Esophagus (tissue), 2 donors: ENCODE measurements around the gene RARB. TPM values are rescaled to one million over a fixed set of nuclear protein-coding genes. Genes with fewer than 3 reads are reported as not detected.

ENCODE experiments used
- H3K27ac ChIP-seq, 2 donors: one replicate each; pipeline ENCODE4 v1.5.1; 2013; ENCODE audit warnings: low read depth in 2 of 2, mild to moderate bottlenecking in 2 of 2, inconsistent platforms in 1 of 2, low read length in 1 of 2, moderate library complexity in 1 of 2
- H3K27me3 ChIP-seq, 2 donors: one replicate each; pipeline ENCODE4 v1.6.1; 2013; ENCODE audit warnings: low read length in 2 of 2, control low read depth in 1 of 2, mild to moderate bottlenecking in 1 of 2; ENCODE audit not compliant: insufficient read depth in 2 of 2, control insufficient read depth in 1 of 2
- H3K36me3 ChIP-seq, 2 donors: one replicate each; pipeline ENCODE4 v1.6.1; 2013; ENCODE audit warnings: low read length in 1 of 2; ENCODE audit not compliant: control insufficient read depth in 2 of 2, insufficient read depth in 2 of 2
- H3K4me1 ChIP-seq, 2 donors: one replicate each; pipeline ENCODE4 v1.6.1; 2013; ENCODE audit warnings: low read length in 1 of 2; ENCODE audit not compliant: control insufficient read depth in 2 of 2, insufficient read depth in 2 of 2
- H3K4me3 ChIP-seq, 2 donors: one replicate each; pipeline ENCODE4 v1.5.1; 2013; ENCODE audit warnings: low read length in 2 of 2, mild to moderate bottlenecking in 2 of 2, low read depth in 1 of 2, moderate library complexity in 1 of 2
- H3K9me3 ChIP-seq, 2 donors: one replicate each; pipeline ENCODE4 v1.6.1; 2013; ENCODE audit warnings: mild to moderate bottlenecking in 2 of 2, low read depth in 1 of 2, low read length in 1 of 2, moderate library complexity in 1 of 2; ENCODE audit not compliant: control insufficient read depth in 2 of 2, insufficient read depth in 1 of 2
- WGBS, 2 donors: extraction: QIAGEN DNeasy Blood & Tissue Kit; methylation state at CpG; one replicate each; pipeline ENCODE4 v1.1.7; 2013; 5-methylcytosine and 5-hydroxymethylcytosine counted together
- polyA plus RNA-seq, 2 donors: library from polyadenylated mRNA; stranded (reverse); fragments of 200-250 nt; gene quantifications; one replicate each; pipeline ENCODE4 v1.2.3, GENCODE V29; 2013
- donor health status: healthy with polysubstance abuse.
- donor health status: Bipolar disorder and iron deficiency.

Gene RARB
- polyA plus RNA-seq, 2 donors = 1.6 to 2.2 TPM

GRCh38 chr3:25396686-25397085, 31.4 kb upstream of the RARB start:
- no peaks in the 10 kb centered on the region for H3K27me3 ChIP-seq
- whole genome bisulfite sequencing, 2 donors = 88 to 90% methylated on average over 4 of the region's 4 CpGs
- H3K36me3 ChIP-seq = no peaks in the 10 kb centered on the region
- no peaks in the 10 kb centered on the region for H3K9me3 ChIP-seq
- H3K4me1 ChIP-seq = no peaks in the 10 kb centered on the region
- peak overlapping the region; percentile 54 to 80 for H3K27ac ChIP-seq
- H3K4me3 ChIP-seq = no peak overlapping the region

DNA sequence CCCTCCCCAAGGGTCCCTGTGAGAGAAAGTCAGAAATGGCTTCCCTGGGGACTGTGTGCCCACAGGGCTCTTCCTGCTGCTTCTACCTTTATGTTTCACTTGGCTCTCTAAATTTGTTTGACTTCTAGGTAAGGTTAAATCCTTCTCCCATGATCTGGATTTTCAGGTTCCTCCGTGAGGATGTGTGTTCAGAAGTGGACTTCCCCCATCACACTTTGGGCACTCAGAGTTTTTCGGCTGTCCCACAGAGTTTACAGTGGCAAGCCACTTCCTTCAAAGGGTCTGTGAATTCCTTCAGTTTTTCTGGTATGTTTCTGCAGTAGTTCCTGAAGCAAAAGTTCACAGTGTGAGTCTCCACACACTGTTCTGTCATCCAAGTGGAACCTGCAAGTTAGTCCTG, 30.9 kb upstream of the RARB start:
- 70 to 71% methylated on average over 2 of the region's 2 CpGs for WGBS, 2 donors
- Histone ChIP-seq H3K9me3 (no peaks in the 10 kb centered on the region), H3K27me3 (no peaks in the 10 kb centered on the region), H3K36me3 (no peaks in the 10 kb centered on the region), H3K4me1 (no peaks in the 10 kb centered on the region), H3K27ac (peak overlapping the region; percentile 54 to 80), H3K4me3 (no peak overlapping the region)

DNA sequence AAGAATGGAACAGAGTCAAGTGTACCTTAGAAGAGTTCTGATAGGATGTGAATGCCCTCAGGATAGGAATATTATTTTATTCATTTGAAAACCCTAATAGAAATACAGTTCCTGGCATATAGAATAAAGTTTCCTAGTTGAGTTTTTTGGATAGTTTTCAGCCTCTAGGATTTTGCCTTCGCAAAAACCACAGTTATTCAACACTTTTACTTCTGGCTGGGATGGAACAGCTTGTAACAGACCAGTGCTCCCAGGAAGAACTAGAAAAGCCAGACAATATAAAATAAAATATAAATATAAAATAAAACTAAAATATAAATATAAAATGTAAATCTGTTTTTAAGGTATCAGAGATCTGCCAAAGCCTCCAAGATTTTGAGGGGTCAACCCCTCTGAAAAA, 27.5 kb upstream of the RARB start:
- Histone ChIP-seq H3K27me3 (no peaks in the 10 kb centered on the region), H3K4me3 (no peak overlapping the region), H3K36me3 (no peaks in the 10 kb centered on the region), H3K4me1 (no peaks in the 10 kb centered on the region), H3K27ac (no peak overlapping the region), H3K9me3 (no peaks in the 10 kb centered on the region)
- WGBS, 2 donors = 34 to 41% methylated on average over 1 of the region's 1 CpG

DNA sequence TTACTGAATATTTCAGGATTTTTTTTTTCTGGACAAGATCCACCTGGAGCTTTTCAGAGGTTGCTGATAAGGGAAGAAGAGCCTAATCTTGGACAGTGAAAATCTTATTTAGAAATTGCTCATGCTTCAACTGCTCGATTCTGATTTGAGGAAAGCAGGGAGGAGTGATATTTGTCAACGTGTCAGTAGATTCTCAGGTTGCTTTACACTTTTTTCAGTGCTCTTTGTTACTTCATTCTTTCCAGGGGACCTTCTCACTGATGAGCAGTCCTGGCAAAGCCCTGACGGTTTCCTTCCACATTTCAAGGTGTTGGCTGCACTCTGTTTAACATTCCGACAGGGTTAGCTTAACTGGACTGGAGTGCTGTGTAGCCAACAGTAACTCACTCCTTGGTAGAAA, 24.1 kb upstream of the RARB start:
- WGBS, 2 donors = 76 to 80% methylated on average over 4 of the region's 4 CpGs
- Histone ChIP-seq H3K27ac (no peak overlapping the region), H3K4me1 (no peaks in the 10 kb centered on the region), H3K36me3 (no peaks in the 10 kb centered on the region), H3K4me3 (no peak overlapping the region), H3K27me3 (no peaks in the 10 kb centered on the region), H3K9me3 (no peaks in the 10 kb centered on the region)

- H3K36me3 ChIP-seq = no peaks in the 10 kb centered on the region
- no peaks in the 10 kb centered on the region for H3K9me3 ChIP-seq
- WGBS, 2 donors = 91 to 94% methylated on average over 4 of the region's 4 CpGs
- no peaks in the 10 kb centered on the region for H3K27me3 ChIP-seq
- H3K27ac ChIP-seq = no peak overlapping the region
- no peak overlapping the region for H3K4me3 ChIP-seq
- H3K4me1 ChIP-seq = no peaks in the 10 kb centered on the region
Measured at GRCh38 chr3:25404569-25404968, 23.5 kb upstream of the RARB start.

- 67 to 80% methylated on average over 1 of the region's 1 CpG for WGBS, 2 donors
- Histone ChIP-seq H3K27ac (no peak overlapping the region), H3K4me1 (no peaks in the 10 kb centered on the region), H3K36me3 (no peaks in the 10 kb centered on the region), H3K27me3 (no peaks in the 10 kb centered on the region), H3K9me3 (no peaks in the 10 kb centered on the region), H3K4me3 (no peak overlapping the region)
Measured at GRCh38 chr3:25405335-25405734, 22.7 kb upstream of the RARB start.

DNA sequence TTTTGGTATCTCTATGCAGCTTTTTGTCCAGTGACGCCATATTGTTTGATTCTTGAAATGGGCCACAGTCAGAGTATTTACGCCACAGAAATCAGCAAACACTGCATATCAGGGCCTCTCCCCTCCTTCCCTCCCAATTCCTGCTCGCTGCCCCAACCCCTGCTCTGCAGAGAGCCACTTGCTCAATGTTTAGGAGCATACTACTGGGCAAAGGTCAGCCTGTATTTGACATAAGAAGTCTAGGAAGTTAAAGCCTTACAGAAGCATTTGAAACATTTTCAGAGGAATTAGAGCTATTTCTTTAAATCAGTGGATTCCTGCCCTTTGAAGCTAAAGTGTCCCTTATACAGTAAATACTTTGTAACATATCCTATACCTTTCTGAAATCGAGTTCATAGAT, 17.4 kb upstream of the RARB start:
- no peaks in the 10 kb centered on the region for H3K9me3 ChIP-seq
- 72 to 86% methylated on average over 4 of the region's 4 CpGs for WGBS, 2 donors
- H3K27ac ChIP-seq = no peak overlapping the region
- H3K4me3 ChIP-seq = no peak overlapping the region
- no peaks in the 10 kb centered on the region for H3K36me3 ChIP-seq
- no peaks in the 10 kb centered on the region for H3K4me1 ChIP-seq
- no peaks in the 10 kb centered on the region for H3K27me3 ChIP-seq

DNA sequence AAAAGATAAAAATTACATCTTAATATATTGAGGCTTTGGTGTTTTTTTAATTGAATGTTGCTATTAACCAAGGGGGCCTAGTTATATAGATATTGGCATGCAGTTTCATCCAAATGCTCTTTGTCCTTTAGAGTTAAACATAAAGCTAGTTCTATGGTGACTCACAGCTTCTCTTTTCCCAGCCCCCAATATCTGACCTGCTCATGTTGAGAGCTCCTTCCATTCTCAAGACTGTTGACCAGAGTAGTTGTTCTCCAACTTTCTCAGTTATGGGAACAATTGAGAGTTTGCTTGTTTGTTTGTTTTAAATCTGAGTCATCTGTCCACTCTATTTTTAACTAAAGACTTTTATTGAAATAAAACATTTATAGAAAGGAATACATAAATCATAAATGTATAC, 15.8 kb upstream of the RARB start:
- H3K9me3 ChIP-seq = no peaks in the 10 kb centered on the region
- H3K36me3 ChIP-seq = no peaks in the 10 kb centered on the region
- no peaks in the 10 kb centered on the region for H3K27me3 ChIP-seq
- no peaks in the 10 kb centered on the region for H3K4me1 ChIP-seq
- H3K4me3 ChIP-seq = no peak overlapping the region
- H3K27ac ChIP-seq = no peak overlapping the region

- Histone ChIP-seq H3K4me1 (no peaks in the 10 kb centered on the region), H3K27ac (no peak overlapping the region), H3K4me3 (no peak overlapping the region), H3K36me3 (no peaks in the 10 kb centered on the region), H3K9me3 (no peaks in the 10 kb centered on the region), H3K27me3 (no peaks in the 10 kb centered on the region)
- 85 to 88% methylated on average over 6 of the region's 6 CpGs for WGBS, 2 donors
Measured at GRCh38 chr3:25416176-25416575, 11.9 kb upstream of the RARB start.

- no peaks in the 10 kb centered on the region for H3K4me1 ChIP-seq
- no peaks in the 10 kb centered on the region for H3K36me3 ChIP-seq
- no peak overlapping the region for H3K4me3 ChIP-seq
- H3K27ac ChIP-seq = no peak overlapping the region
- H3K9me3 ChIP-seq = no peaks in the 10 kb centered on the region
- no peaks in the 10 kb centered on the region for H3K27me3 ChIP-seq
- 85 to 88% methylated on average over 1 of the region's 1 CpG for WGBS, 2 donors
Measured at GRCh38 chr3:25418596-25418995, 9.5 kb upstream of the RARB start.
